IMR-90 (cell line): ENCODE data around the gene FMO1. TPM values are rescaled to one million over a fixed set of nuclear protein-coding genes. Genes with fewer than 3 reads are reported as not detected.

Experiments used
- ATAC-seq: fragments of 200-7000 bp; cut with Tn5 transposase; 2 replicates; pipeline ENCODE4 v1.9.1; 2020; ENCODE audit warnings: low read depth, mild to moderate bottlenecking, moderate library complexity
- BruUV-seq: library from RNA; stranded (reverse); fragments of 400-500 nt; replicated peaks from 2 replicates; lab custom pipeline; 2021; lab: Mats Ljungman, UMichigan
- CTCF ChIA-PET: fragments of 300-600 bp; formaldehyde crosslinking; extraction: SDS; loops from one replicate; lab custom pipeline; 2021; ENCODE audit warnings: antibody characterized with exemption; lab: Yijun Ruan, JAX
- POLR2A ChIA-PET: fragments of 300-600 bp; sonication (Branson Sonifier 250); formaldehyde crosslinking; loops from one replicate; lab custom pipeline; 2022; ENCODE audit warnings: antibody characterized with exemption; ENCODE audit not compliant: unreplicated experiment; lab: Charles Lee
- DNase-seq: peaks from one replicate; pipeline ENCODE4 v3.0.0; 2013
- H2AFZ ChIP-seq: replicated peaks from 2 replicates; pipeline ENCODE3; 2013; ENCODE audit warnings: low read length, mild to moderate bottlenecking; ENCODE audit not compliant: poor library complexity
- H2AK5ac ChIP-seq: 2 replicates; pipeline ENCODE4 v1.6.1; 2013; ENCODE audit warnings: low read depth, low read length, inconsistent platforms
- H2AK9ac ChIP-seq: replicated peaks from 2 replicates; pipeline ENCODE3; 2013; ENCODE audit warnings: mild to moderate bottlenecking, low read depth, low read length, moderate library complexity; ENCODE audit not compliant: poor library complexity
- H2BK120ac ChIP-seq: 2 replicates; pipeline ENCODE4 v1.6.1; 2013; ENCODE audit warnings: low read depth, low read length, inconsistent platforms
- H2BK15ac ChIP-seq: 3 replicates; pipeline ENCODE4 v1.6.1; 2013; ENCODE audit warnings: low read depth, low read length, inconsistent platforms
- H2BK20ac ChIP-seq: 2 replicates; pipeline ENCODE4 v1.6.1; 2013; ENCODE audit warnings: low read depth, mild to moderate bottlenecking, inconsistent platforms, low read length, moderate library complexity
- H2BK5ac ChIP-seq: 2 replicates; pipeline ENCODE4 v1.6.1; 2013; ENCODE audit warnings: mild to moderate bottlenecking, low read depth, low read length, inconsistent platforms; ENCODE audit not compliant: poor library complexity, severe bottlenecking
- H3K14ac ChIP-seq: replicated peaks from 2 replicates; pipeline ENCODE4 v1.6.1; 2013; ENCODE audit warnings: low read depth, low read length, inconsistent platforms
- H3K18ac ChIP-seq: 2 replicates; pipeline ENCODE4 v1.6.1; 2013; ENCODE audit warnings: low read depth, low read length, control low read depth
- H3K23ac ChIP-seq: 2 replicates; pipeline ENCODE4 v1.6.1; 2013; ENCODE audit warnings: low read depth, low read length, inconsistent platforms
- H3K27ac ChIP-seq: 2 replicates; pipeline ENCODE4 v1.5.1; 2013; ENCODE audit warnings: mild to moderate bottlenecking, control low read depth, low read length; ENCODE audit not compliant: insufficient read depth
- H3K27me3 ChIP-seq: 2 replicates; pipeline ENCODE4 v1.6.1; 2013; ENCODE audit warnings: low read length; ENCODE audit not compliant: control insufficient read depth, insufficient read depth
- H3K36me3 ChIP-seq: 2 replicates; pipeline ENCODE4 v1.6.1; 2013; ENCODE audit warnings: low read length, mixed read lengths; ENCODE audit not compliant: control insufficient read depth, insufficient read depth
- H3K4ac ChIP-seq: 2 replicates; pipeline ENCODE4 v1.6.1; 2013; ENCODE audit warnings: low read depth, low read length, inconsistent platforms
- H3K4me1 ChIP-seq: 2 replicates; pipeline ENCODE4 v1.6.1; 2013; ENCODE audit warnings: low read length, mixed read lengths; ENCODE audit not compliant: control insufficient read depth, insufficient read depth
- H3K4me2 ChIP-seq: 2 replicates; pipeline ENCODE4 v1.6.1; 2013; ENCODE audit warnings: low read depth, mild to moderate bottlenecking, control low read depth, low read length, moderate library complexity
- H3K4me3 ChIP-seq: 2 replicates; pipeline ENCODE4 v1.5.1; 2013; ENCODE audit warnings: low read depth, mild to moderate bottlenecking, control low read depth, low read length, moderate library complexity; ENCODE audit not compliant: insufficient read depth
- H3K56ac ChIP-seq: 2 replicates; pipeline ENCODE4 v1.6.1; 2013; ENCODE audit warnings: low read length, inconsistent platforms; ENCODE audit not compliant: insufficient read depth; ENCODE audit errors: extremely low read depth
- H3K79me1 ChIP-seq, 2 experiments: 2 replicates each; pipeline ENCODE4 v1.6.1; 2013; ENCODE audit warnings: low read length in 2 of 2, inconsistent platforms in 1 of 2, low read depth in 1 of 2
- H3K9ac ChIP-seq: 2 replicates; pipeline ENCODE4 v1.6.1; 2013; ENCODE audit warnings: low read depth, low read length, control low read depth
- H3K9me1 ChIP-seq: 2 replicates; pipeline ENCODE4 v1.6.1; 2013; ENCODE audit warnings: low read length, inconsistent platforms; ENCODE audit not compliant: insufficient read depth
- H3K9me3 ChIP-seq: 2 replicates; pipeline ENCODE4 v1.6.1; 2013; ENCODE audit warnings: low read length; ENCODE audit not compliant: control insufficient read depth, insufficient read depth
- H4K20me1 ChIP-seq: 2 replicates; pipeline ENCODE4 v1.6.1; 2013; ENCODE audit warnings: low read length, inconsistent platforms; ENCODE audit not compliant: insufficient read depth
- H4K5ac ChIP-seq: 2 replicates; pipeline ENCODE4 v1.6.1; 2013; ENCODE audit warnings: mild to moderate bottlenecking, low read depth, low read length, control low read depth
- H4K8ac ChIP-seq, 2 experiments: 2 replicates each; pipeline ENCODE4 v1.6.1; 2013; ENCODE audit warnings: low read depth in 2 of 2, low read length in 2 of 2, control low read depth in 1 of 2, inconsistent platforms in 1 of 2
- H4K91ac ChIP-seq: 2 replicates; pipeline ENCODE4 v1.6.1; 2013; ENCODE audit warnings: low read depth, low read length, inconsistent platforms; ENCODE audit not compliant: insufficient read depth
- BHLHE40 ChIP-seq: fragments of 150-350 bp; IDR thresholded peaks from 2 replicates; pipeline ENCODE4 v1.6.1; 2016; ENCODE audit warnings: mild to moderate bottlenecking, low read depth, low read length
- CEBPB ChIP-seq: IDR thresholded peaks from 2 replicates; pipeline ENCODE4 v1.6.1; 2012; ENCODE audit warnings: low read depth, low read length, improper control_type of control experiment
- CHD1 ChIP-seq: IDR thresholded peaks from 2 replicates; pipeline ENCODE4 v1.6.1; 2012; ENCODE audit warnings: low read depth, low read length, improper control_type of control experiment
- ELK1 ChIP-seq: fragments of 150-350 bp; IDR thresholded peaks from 2 replicates; pipeline ENCODE4 v1.6.1; 2016; ENCODE audit warnings: low read depth, mild to moderate bottlenecking, low read length, moderate library complexity, borderline replicate concordance
- FOS ChIP-seq: fragments of 150-350 bp; IDR thresholded peaks from 2 replicates; pipeline ENCODE4 v1.6.1; 2016; ENCODE audit warnings: low read depth, low read length
- MAZ ChIP-seq: IDR thresholded peaks from 2 replicates; pipeline ENCODE4 v1.6.1; 2012; ENCODE audit warnings: low read depth, mild to moderate bottlenecking, low read length, improper control_type of control experiment, moderate library complexity, borderline replicate concordance
- MXI1 ChIP-seq: IDR thresholded peaks from 2 replicates; pipeline ENCODE4 v1.6.1; 2012; ENCODE audit warnings: low read depth, mild to moderate bottlenecking, low read length, moderate library complexity, borderline replicate concordance
- NFE2L2 ChIP-seq: fragments of 150-350 bp; IDR thresholded peaks from 2 replicates; pipeline ENCODE4 v1.6.1; 2016; ENCODE audit warnings: low read depth, mild to moderate bottlenecking, low read length
- POLR2A ChIP-seq: IDR thresholded peaks from 2 replicates; pipeline ENCODE4 v1.6.1; 2012; ENCODE audit warnings: mild to moderate bottlenecking, low read depth, low read length
- RAD21 ChIP-seq: IDR thresholded peaks from 2 replicates; pipeline ENCODE4 v1.6.1; 2012; ENCODE audit warnings: low read length, improper control_type of control experiment
- RCOR1 ChIP-seq: IDR thresholded peaks from 2 replicates; pipeline ENCODE4 v1.6.1; 2012; ENCODE audit warnings: mild to moderate bottlenecking, low read length, improper control_type of control experiment; ENCODE audit not compliant: insufficient replicate concordance
- SMC3 ChIP-seq: fragments of 150-350 bp; IDR thresholded peaks from 2 replicates; pipeline ENCODE4 v1.6.1; 2016; ENCODE audit warnings: low read depth, mild to moderate bottlenecking, antibody characterized with exemption, low read length, moderate library complexity
- WGBS, 2 experiments: methylation state at CpG; one replicate each; pipeline versions ENCODE4 v1.1.5 to v1.1.7; 2013; ENCODE audit warnings: missing lambda C conversion rate in 2 of 2; ENCODE audit not compliant: insufficient read length in 1 of 2; ENCODE audit errors: extremely low coverage in 2 of 2; 5-methylcytosine and 5-hydroxymethylcytosine counted together
- dilution Hi-C: fragments of 300-500 bp; cut with HindIII; formaldehyde crosslinking; loops from one replicate; pipeline ENCODE4 v1.14.3; 2018; ENCODE audit warnings: low sequenced_read_pairs; ENCODE audit not compliant: unreplicated experiment
- in situ Hi-C: fragments of 300-500 bp; cut with MboI; formaldehyde crosslinking; loops from 3 replicates; pipeline ENCODE4 v1.14.3; 2019; ENCODE audit warnings: low sequenced_read_pairs, inconsistent platforms, mixed read lengths
- intact Hi-C: fragments of 100-400 bp; cut with micrococcal nuclease; formaldehyde crosslinking; loops from 2 replicates; pipeline ENCODE4 v1.10.0; 2022
- polyA plus RNA-seq, 3 experiments: library from polyadenylated mRNA; depleted of rRNA; stranded (reverse); fragments of >200 nt; gene quantifications; 2 replicates each; pipeline ENCODE4 v1.2.3, GENCODE V29; 2012; ENCODE audit warnings: low replicate concordance in 1 of 3
- total RNA-seq: library from RNA; depleted of rRNA; stranded (reverse); fragments of >200 nt; gene quantifications from 2 replicates; pipeline ENCODE4 v1.2.3, GENCODE V29; 2012
- TF ChIP-seq, protein P1 (sequence below): conservative IDR thresholded peaks from 2 replicates; pipeline ENCODE4 v1.5.1; 2012; ENCODE audit warnings: mild to moderate bottlenecking, low read depth, low read length, improper control_type of control experiment

FMO1 gene
- total and polyA plus RNA-seq, 2 of the 4 experiments (the other 2 are of a cell fraction), result not detected

GRCh38 chr1:171277534-171277933 is 29.2 kb downstream of the FMO1 start:
- in situ Hi-C loops (no loop called here), intact Hi-C loops (no loop called here), dilution Hi-C loops (no loop called here)
- Histone ChIP-seq H3K9me3 (no peaks in the 10 kb centered on the region), H3K56ac (no peak overlapping the region), H2BK5ac (no peak overlapping the region), H3K4ac (no peak overlapping the region), H3K4me1 (no peaks in the 10 kb centered on the region), H3K23ac (no peak overlapping the region), H3K18ac (no peak overlapping the region), H3K4me2 (no peak overlapping the region), H4K8ac (no peak overlapping the region), H3K9ac (no peak overlapping the region), H4K5ac (no peak overlapping the region), H2BK120ac (no peak overlapping the region), H3K27ac (no peak overlapping the region), H2BK15ac (no peak overlapping the region), H3K36me3 (no peaks in the 10 kb centered on the region), H3K9me1 (no peaks in the 10 kb centered on the region), H3K79me1 (no peaks in the 10 kb centered on the region), H3K14ac (no peak overlapping the region), H4K20me1 (no peaks in the 10 kb centered on the region), H3K27me3 (no peaks in the 10 kb centered on the region; the same call in 1 of the 2 replicates), H2AK5ac (no peak overlapping the region), H3K4me3 (no peak overlapping the region), H4K91ac (no peak overlapping the region), H2BK20ac (no peak overlapping the region), H2AK9ac (no peak overlapping the region), H2AFZ (no peak overlapping the region)
- POLR2A ChIA-PET, result no interaction called here
- no peak for TF ChIP-seq CHD1
- no peak for TF ChIP-seq RCOR1
- no peak for TF ChIP-seq RAD21
- no peak for TF ChIP-seq SMC3
- TF ChIP-seq POLR2A, result no peak
- TF ChIP-seq BHLHE40, result no peak
- TF ChIP-seq NFE2L2, result no peak
- TF ChIP-seq, protein P1, sequence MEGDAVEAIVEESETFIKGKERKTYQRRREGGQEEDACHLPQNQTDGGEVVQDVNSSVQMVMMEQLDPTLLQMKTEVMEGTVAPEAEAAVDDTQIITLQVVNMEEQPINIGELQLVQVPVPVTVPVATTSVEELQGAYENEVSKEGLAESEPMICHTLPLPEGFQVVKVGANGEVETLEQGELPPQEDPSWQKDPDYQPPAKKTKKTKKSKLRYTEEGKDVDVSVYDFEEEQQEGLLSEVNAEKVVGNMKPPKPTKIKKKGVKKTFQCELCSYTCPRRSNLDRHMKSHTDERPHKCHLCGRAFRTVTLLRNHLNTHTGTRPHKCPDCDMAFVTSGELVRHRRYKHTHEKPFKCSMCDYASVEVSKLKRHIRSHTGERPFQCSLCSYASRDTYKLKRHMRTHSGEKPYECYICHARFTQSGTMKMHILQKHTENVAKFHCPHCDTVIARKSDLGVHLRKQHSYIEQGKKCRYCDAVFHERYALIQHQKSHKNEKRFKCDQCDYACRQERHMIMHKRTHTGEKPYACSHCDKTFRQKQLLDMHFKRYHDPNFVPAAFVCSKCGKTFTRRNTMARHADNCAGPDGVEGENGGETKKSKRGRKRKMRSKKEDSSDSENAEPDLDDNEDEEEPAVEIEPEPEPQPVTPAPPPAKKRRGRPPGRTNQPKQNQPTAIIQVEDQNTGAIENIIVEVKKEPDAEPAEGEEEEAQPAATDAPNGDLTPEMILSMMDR, result no peak
- no peak for TF ChIP-seq FOS
- TF ChIP-seq MXI1, result no peak
- TF ChIP-seq CEBPB, result no peak
- no peak for TF ChIP-seq MAZ
- no peak for TF ChIP-seq ELK1
- ATAC-seq (no peak), DNase-seq (no peak)
- CTCF ChIA-PET, result interaction anchor here (0.6 kb wide), 1 partner anchor 75 kb away, joined by 4 read pairs; no protein-coding TSS in a partner anchor
- WGBS, 2 experiments, result no CpG with 5 or more reads among the region's 2 CpGs
- no TSS peak for BruUV-seq
